OCI-M2 (cell line): ENCODE data around the gene CSNK1A1.
"Not testable (repeated sequence)": the region's sequence is repeated elsewhere in the genome, so short reads cannot be mapped to it uniquely, and the experiment has no call there.

Experiments
- DNase-seq: peaks from one replicate; lab custom pipeline; 2025; ENCODE audit not compliant: unreplicated experiment; lab: John Stamatoyannopoulos, UW

CSNK1A1 gene

GRCh38 chr5:149457393-149457763, 93.9 kb downstream of the CSNK1A1 start:
- no peak for DNase-seq

GRCh38 chr5:149456597-149457392, 94.4 kb downstream of the CSNK1A1 start:
- DNase-seq, result peak; percentile 79

DNA sequence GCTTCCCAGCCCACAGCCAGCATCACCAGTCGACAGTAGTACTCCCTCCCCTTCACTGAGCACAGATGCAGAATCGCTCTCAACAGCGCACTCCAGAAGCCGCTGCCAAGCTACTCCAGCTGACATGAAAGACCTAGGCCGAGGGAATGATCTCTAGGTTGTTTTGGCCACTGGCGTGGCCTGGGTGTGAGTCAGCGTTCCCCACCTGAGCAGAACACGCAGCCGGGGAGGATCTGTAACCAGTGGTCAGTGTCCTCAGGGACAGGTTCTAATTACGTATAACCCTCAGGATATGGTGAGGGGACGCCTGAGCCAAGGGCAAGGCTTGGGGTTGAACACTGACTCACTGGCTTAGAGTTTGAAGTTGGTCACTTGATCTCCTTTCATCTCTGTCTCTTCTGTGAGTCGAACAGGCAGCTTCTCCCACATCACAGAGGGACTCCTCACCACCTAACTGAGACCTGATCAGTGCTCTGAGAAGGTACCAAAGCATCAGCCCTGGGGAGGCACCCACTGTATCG, 95.3 kb downstream of the CSNK1A1 start:
- DNase-seq, result no peak

GRCh38 chr5:149453618-149454415, 97.4 kb downstream of the CSNK1A1 start:
- no peak for DNase-seq

DNA sequence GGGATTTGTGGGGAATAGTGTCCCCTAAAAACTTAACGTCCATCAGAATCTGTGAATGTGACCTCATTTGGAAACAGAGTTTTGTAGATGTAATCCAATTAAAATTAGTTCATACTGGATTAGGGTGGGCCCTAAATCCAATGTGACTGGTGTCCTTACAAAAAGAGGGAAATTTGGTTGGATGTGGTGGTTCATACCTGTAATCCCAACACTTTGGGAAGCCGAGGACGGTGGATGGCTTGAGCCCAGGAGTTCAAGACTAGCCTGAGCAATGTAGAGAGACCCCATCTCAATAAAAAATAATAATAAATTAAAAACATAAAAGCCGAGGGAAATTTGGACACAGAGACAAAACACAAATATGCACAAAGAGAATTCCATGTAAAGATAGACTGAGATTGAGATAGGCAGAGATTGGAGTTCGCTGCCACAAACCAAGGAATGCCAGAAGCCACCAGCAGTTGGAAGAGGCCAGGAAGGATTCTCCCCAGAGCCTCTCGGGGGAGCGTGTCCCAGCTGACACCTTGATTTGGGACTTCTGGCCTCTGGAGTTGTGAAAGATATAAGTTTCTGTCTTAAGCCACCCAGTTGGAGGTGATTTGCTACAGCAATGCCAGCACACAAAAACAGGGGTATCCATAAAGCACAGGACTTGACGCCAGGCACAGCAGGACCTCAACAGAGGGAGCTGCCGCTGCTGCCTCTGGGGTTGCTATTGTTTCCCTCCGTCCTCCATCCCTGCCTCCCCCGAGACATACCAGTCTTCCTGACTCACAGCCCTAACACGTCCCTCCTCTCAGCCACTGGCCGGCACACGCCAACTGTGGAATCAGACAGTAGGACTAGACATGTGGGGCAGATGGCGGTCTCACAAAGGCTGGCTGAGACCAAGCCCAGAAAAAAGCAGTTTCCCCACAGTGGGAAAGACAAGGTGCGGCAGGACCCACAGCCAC, 98.3 kb downstream of the CSNK1A1 start:
- DNase-seq, result no peak

- DNase-seq, result peak; percentile 48
Measured at GRCh38 chr5:149452007-149452664, 99.1 kb downstream of the CSNK1A1 start.

DNA sequence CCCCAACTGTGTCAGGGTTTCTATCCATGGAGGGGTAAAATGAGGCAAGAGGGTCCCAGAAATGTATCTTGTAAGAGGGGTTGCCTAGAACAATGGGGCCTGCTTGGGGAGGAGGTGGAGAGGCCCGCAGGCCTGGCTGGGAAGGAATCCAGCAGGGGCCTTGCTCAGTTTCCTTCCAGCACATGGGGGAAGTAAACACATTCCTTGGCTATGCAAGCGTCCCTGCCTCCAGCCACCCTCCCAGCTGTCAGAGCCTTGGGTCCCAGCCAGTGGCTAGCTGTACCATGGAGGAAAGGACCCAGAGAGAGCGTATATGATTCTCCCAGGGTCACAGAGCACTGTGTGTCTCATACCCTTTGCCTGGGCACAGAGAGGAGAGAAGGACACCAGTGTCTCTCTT, 101.0 kb downstream of the CSNK1A1 start:
- DNase-seq, result no peak

DNA sequence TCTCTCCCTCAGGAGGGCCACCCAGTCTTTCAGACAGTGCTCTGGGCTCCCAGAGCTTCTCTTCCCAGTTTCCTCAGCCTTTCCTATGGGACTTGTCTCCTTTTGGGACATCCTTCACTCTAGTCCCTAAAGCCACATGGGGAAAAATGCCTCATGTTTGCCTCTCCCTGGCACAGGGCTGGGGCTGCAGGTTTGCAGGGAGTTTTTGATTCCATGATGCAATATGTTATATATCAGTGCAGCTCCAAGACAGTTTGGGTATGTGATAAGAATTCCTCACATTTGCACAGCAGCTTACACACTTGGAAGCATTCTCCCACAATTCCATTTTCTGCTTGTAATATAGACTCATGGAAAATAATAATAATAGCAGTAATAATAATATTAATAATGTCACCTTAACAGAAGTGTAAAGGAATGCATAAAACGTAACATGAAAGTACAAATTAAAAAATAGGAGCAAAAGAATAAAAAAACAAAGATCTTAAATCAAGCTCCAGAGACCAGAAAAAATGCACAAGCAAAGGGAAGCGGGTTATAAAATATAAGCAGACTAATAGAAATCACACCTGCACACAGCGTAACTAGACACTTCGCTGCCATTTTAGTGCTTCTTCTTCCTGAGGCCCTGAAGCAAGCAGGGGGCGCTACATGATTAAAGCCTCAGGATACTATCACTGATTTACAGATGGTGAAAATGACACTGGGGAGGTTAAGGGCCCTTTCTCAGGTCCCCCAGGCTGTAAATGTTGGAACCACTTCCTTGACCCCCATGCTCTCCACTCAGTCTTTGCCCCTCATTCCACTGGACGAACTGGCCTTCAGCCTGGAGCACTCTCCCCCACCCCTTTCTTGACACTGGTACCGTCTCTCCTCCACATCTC, 102.2 kb downstream of the CSNK1A1 start:
- DNase-seq, result no peak

GRCh38 chr5:149448431-149448830, 102.8 kb downstream of the CSNK1A1 start:
- no peak for DNase-seq

- no peak for DNase-seq
Measured at GRCh38 chr5:149447373-149448367, 103.6 kb downstream of the CSNK1A1 start.

GRCh38 chr5:149446794-149447193, 104.4 kb downstream of the CSNK1A1 start:
- DNase-seq, result not testable (repeated sequence)

- no peak for DNase-seq
Measured at GRCh38 chr5:149445739-149446369, 105.4 kb downstream of the CSNK1A1 start.

GRCh38 chr5:149445343-149445738, 105.9 kb downstream of the CSNK1A1 start:
- DNase-seq, result no peak

DNA sequence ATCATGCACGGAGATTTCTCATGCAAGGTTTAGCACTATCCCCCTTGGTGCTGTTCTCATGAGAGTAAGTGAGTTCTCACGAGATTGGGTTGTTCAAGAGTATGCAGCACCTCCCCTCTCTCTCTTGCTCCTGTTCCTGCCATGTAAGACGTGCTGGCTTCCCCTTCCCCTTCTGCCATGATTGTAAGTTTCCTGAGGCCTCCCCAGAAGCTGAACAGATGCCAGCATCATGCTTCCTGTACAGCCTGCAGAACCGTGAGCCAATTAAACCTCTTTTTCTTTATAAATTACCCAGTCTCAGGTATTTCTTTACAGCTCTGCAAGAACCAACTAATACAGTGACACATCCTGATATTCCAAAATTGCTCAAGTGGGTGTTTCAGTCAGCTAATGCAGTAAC, 106.8 kb downstream of the CSNK1A1 start:
- not testable (repeated sequence) for DNase-seq

GRCh38 chr5:149443210-149443609, 108.0 kb downstream of the CSNK1A1 start:
- DNase-seq, result no peak

DNA sequence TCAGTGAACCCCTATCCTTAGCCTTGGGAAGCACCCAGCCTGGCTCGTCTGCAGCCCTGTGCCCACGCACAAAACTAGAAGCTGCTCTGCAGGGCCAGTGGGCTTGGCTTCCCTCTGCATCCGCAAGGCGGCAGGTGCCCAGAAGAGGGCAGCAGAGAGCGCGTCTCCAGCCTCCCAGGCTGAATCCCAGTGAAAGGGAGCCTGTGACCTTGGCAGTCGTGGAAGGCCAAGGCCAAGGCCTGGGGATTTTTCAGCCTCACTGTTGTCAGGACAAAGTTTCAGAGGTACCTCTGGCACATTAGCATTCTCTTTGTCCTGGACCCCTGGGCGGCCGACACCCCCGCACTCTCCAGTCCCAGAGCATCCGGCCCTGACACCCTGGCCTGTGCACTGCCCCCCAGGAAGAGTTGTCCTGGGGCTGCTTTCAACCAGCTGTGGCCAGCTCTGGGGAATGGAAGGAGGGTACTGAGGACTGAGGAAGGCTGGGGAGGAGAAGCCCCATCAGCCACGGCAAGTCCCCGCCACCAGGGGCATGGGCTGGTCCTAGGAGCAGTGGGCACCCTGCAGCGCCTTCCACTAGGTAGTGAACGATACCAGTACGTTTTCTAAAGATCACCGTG, 108.6 kb downstream of the CSNK1A1 start:
- DNase-seq, result peak; percentile 35
